ENCODE measurements around the gene CKM. TPM values are rescaled to one million over a fixed set of nuclear protein-coding genes. Genes with fewer than 3 reads are reported as not detected.

CKM gene
- total RNA-seq: not detected in 3 replicates

DNA sequence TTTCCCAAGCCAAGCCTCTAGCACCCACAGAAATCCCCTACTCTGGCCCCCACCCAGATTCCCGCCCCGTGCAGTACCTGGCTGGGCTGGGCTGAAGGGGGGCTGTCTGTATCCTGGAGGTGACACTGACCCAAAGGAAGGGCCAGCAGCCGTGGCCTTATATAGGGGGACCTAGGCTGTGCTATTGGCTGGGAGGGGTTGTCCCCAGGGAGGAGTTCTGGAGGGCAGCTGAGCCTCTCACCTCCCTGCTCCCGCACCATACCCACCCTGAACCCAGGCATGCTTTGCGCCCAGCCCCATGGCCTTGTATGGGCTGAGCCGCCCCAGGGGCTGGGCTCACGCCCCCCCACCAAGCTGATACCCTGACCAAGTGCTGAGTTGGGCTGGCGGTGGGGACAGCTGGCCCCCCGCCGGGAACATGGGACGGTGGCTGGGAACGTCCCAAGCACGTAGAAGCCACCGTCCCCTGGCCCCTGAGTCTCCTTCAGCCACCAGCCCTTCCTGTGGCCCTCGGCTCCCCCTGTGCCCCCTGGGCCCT lies at the start of gene CKM:
Gene CKM, minus strand, starts transcription at position 132 of the 538 bp plus-strand sequence. CDS start 3,162 bp downstream, outside the sequence.
- H3K36me3 Mint-ChIP-seq: no peaks in the 10 kb centered on the region
- H3K4me3 Mint-ChIP-seq: peak within 1 kb of the TSS; percentile 51
- TF ChIP-seq, protein P1, sequence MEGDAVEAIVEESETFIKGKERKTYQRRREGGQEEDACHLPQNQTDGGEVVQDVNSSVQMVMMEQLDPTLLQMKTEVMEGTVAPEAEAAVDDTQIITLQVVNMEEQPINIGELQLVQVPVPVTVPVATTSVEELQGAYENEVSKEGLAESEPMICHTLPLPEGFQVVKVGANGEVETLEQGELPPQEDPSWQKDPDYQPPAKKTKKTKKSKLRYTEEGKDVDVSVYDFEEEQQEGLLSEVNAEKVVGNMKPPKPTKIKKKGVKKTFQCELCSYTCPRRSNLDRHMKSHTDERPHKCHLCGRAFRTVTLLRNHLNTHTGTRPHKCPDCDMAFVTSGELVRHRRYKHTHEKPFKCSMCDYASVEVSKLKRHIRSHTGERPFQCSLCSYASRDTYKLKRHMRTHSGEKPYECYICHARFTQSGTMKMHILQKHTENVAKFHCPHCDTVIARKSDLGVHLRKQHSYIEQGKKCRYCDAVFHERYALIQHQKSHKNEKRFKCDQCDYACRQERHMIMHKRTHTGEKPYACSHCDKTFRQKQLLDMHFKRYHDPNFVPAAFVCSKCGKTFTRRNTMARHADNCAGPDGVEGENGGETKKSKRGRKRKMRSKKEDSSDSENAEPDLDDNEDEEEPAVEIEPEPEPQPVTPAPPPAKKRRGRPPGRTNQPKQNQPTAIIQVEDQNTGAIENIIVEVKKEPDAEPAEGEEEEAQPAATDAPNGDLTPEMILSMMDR (IDR thresholded peaks at IDR 0.05; ENCODE audit: unreplicated experiment): no peak
- no peak within 1 kb of the TSS for H3K27ac Mint-ChIP-seq
- H3K27me3 Mint-ChIP-seq (ENCODE audit: low read depth): peaks cover 18% of the 10 kb centered on the region
- H3K4me1 Mint-ChIP-seq: peaks cover 6% of the 10 kb centered on the region
- H3K9me3 Mint-ChIP-seq: no peaks in the 10 kb centered on the region
- no peak for DNase-seq (ENCODE audit: low spot score in 2 of 2, unreplicated experiment in 2 of 2)

GRCh38 chr19:45370410-45371204 lies 47.9 kb upstream of the CKM start, which contains the start of gene ERCC2:
Gene ERCC2 (minus strand): TSS chr19:45370573. CDS start chr19:45370540, 33 bp downstream.
- Mint-ChIP-seq H3K27me3 (ENCODE audit: low read depth) (no peaks in the 10 kb centered on the region), H3K36me3 (no peaks in the 10 kb centered on the region), H3K4me1 (peaks cover 12% of the 10 kb centered on the region), H3K9me3 (no peaks in the 10 kb centered on the region), H3K27ac (peak within 1 kb of the TSS; percentile 100), H3K4me3 (peak within 1 kb of the TSS; percentile 88)
- DNase-seq (ENCODE audit: low spot score in 2 of 2, unreplicated experiment in 2 of 2): peak; percentile 98 to 100
- TF ChIP-seq, protein P1 (IDR thresholded peaks at IDR 0.05; ENCODE audit: unreplicated experiment): no peak

- Mint-ChIP-seq H3K9me3 (no peaks in the 10 kb centered on the region), H3K27ac (peak overlapping the region; percentile 50), H3K27me3 (ENCODE audit: low read depth) (no peaks in the 10 kb centered on the region), H3K4me1 (peaks cover 12% of the 10 kb centered on the region), H3K4me3 (peak overlapping the region; percentile 54), H3K36me3 (no peaks in the 10 kb centered on the region)
- no peak for DNase-seq (ENCODE audit: low spot score in 2 of 2, unreplicated experiment in 2 of 2)
- TF ChIP-seq, protein P1 (IDR thresholded peaks at IDR 0.05; ENCODE audit: unreplicated experiment): no peak
Measured at GRCh38 chr19:45368737-45369340, 46.2 kb upstream of the CKM start.

GRCh38 chr19:45368127-45368526 lies 45.5 kb upstream of the CKM start:
- peaks cover 12% of the 10 kb centered on the region for H3K4me1 Mint-ChIP-seq
- H3K9me3 Mint-ChIP-seq: no peaks in the 10 kb centered on the region
- no peak overlapping the region for H3K4me3 Mint-ChIP-seq
- TF ChIP-seq, protein P1 (IDR thresholded peaks at IDR 0.05; ENCODE audit: unreplicated experiment): no peak
- no peaks in the 10 kb centered on the region for H3K27me3 Mint-ChIP-seq (ENCODE audit: low read depth)
- H3K27ac Mint-ChIP-seq: no peak overlapping the region
- DNase-seq (ENCODE audit: low spot score in 2 of 2, unreplicated experiment in 2 of 2): no peak
- peaks cover 2% of the 10 kb centered on the region for H3K36me3 Mint-ChIP-seq

DNA sequence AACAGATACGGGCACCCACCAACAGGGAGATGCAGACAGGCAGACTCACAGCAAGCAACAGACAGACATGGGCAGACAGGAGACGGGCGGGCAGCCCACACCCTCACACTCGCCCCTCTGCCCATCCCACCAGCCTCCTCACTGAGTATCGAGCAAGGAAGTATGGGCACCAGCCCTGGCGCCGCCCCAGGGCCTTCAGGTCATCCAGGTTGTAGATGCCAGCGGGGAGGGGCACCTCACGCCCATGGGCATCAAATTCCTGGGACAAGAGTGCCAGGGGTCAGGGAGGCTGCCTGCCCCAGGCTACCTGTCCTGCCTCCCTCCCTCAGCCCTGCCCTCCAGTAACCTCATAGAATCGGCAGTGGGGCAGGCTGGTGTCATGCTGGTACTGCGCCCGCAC lies 42.0 kb upstream of the CKM start:
- H3K36me3 Mint-ChIP-seq: peaks cover 11% of the 10 kb centered on the region
- no peaks in the 10 kb centered on the region for H3K27me3 Mint-ChIP-seq (ENCODE audit: low read depth)
- no peaks in the 10 kb centered on the region for H3K9me3 Mint-ChIP-seq
- TF ChIP-seq, protein P1 (IDR thresholded peaks at IDR 0.05; ENCODE audit: unreplicated experiment): no peak
- H3K4me3 Mint-ChIP-seq: no peak overlapping the region
- no peak overlapping the region for H3K27ac Mint-ChIP-seq
- peaks cover 4% of the 10 kb centered on the region for H3K4me1 Mint-ChIP-seq
- DNase-seq (ENCODE audit: low spot score in 2 of 2, unreplicated experiment in 2 of 2): no peak

Data from mesothelial cell of epicardium (in vitro differentiated cells).